HAP-1 (cell line): ENCODE results near the gene SRRM4.

Experiments
- DNase-seq, 2 experiments: peaks; one replicate each; pipeline ENCODE4 v3.0.0-alpha.2; 2016 to 2020; ENCODE audit warnings: low spot score in 2 of 2
- H3K27me3 ChIP-seq: fragments of 250-450 bp; sonication (Bioruptor Pico); 2 replicates; pipeline ENCODE4 v1.5.1; 2020; ENCODE audit warnings: low read depth, mild to moderate bottlenecking, moderate library complexity
- H3K36me3 ChIP-seq: fragments of 250-450 bp; sonication (Bioruptor Pico); replicated peaks from 2 replicates; pipeline ENCODE4 v1.5.1; 2020; ENCODE audit warnings: mild to moderate bottlenecking
- H3K4me1 ChIP-seq: fragments of 250-450 bp; sonication (Bioruptor Pico); 2 replicates; pipeline ENCODE4 v1.5.1; 2020; ENCODE audit warnings: mild to moderate bottlenecking
- H3K4me3 ChIP-seq: fragments of 250-450 bp; sonication (Bioruptor Pico); 2 replicates; pipeline ENCODE4 v1.5.1; 2020; ENCODE audit warnings: mild to moderate bottlenecking, moderate library complexity
- H3K9me3 ChIP-seq: fragments of 250-450 bp; sonication (Bioruptor Pico); 2 replicates; pipeline ENCODE4 v1.5.1; 2020; ENCODE audit warnings: mild to moderate bottlenecking, moderate library complexity
- in situ Hi-C: fragments of 300-500 bp; cut with MboI; formaldehyde crosslinking; loops from 3 replicates; pipeline ENCODE4 v1.14.3; 2020; ENCODE audit warnings: low sequenced_read_pairs, inconsistent platforms, mixed read lengths

The SRRM4 gene

GRCh38 chr12:119157528-119157927 is 176.2 kb downstream of the SRRM4 start:
- no peak overlapping the region for H3K4me3 ChIP-seq
- H3K9me3 ChIP-seq = no peaks in the 10 kb centered on the region
- no peaks in the 10 kb centered on the region for H3K36me3 ChIP-seq
- in situ Hi-C loops = no loop called here
- DNase-seq = no peak
- peaks cover 2% of the 10 kb centered on the region; the same call in 1 of the 2 replicates for H3K27me3 ChIP-seq
- no peaks in the 10 kb centered on the region for H3K4me1 ChIP-seq

- in situ Hi-C loops = no loop called here
- Histone ChIP-seq H3K36me3 (no peaks in the 10 kb centered on the region), H3K4me1 (no peaks in the 10 kb centered on the region), H3K9me3 (no peaks in the 10 kb centered on the region), H3K4me3 (no peak overlapping the region), H3K27me3 (peaks cover 2% of the 10 kb centered on the region; the same call in 1 of the 2 replicates)
- DNase-seq = no peak
Measured at GRCh38 chr12:119157978-119158377, 176.6 kb downstream of the SRRM4 start.

- no peaks in the 10 kb centered on the region for H3K4me1 ChIP-seq
- DNase-seq = no peak
- in situ Hi-C loops = no loop called here
Measured at GRCh38 chr12:119158402-119158801, 177.1 kb downstream of the SRRM4 start.

GRCh38 chr12:119159844-119160243 is 178.5 kb downstream of the SRRM4 start:
- Histone ChIP-seq H3K4me1 (no peaks in the 10 kb centered on the region), H3K4me3 (no peak overlapping the region), H3K9me3 (no peaks in the 10 kb centered on the region), H3K36me3 (no peaks in the 10 kb centered on the region), H3K27me3 (peaks cover 2% of the 10 kb centered on the region; the same call in 1 of the 2 replicates)
- in situ Hi-C loops = no loop called here
- DNase-seq = no peak

More at GRCh38 chr12:119158402-119158801, 177.1 kb downstream of the SRRM4 start:
- Histone ChIP-seq H3K27me3 (peaks cover 2% of the 10 kb centered on the region; the same call in 1 of the 2 replicates), H3K9me3 (no peaks in the 10 kb centered on the region), H3K36me3 (no peaks in the 10 kb centered on the region), H3K4me3 (no peak overlapping the region)

GRCh38 chr12:119167902-119168301 is 186.6 kb downstream of the SRRM4 start:
- in situ Hi-C loops = no loop called here
- Histone ChIP-seq H3K4me1 (no peaks in the 10 kb centered on the region), H3K9me3 (no peaks in the 10 kb centered on the region), H3K4me3 (no peak overlapping the region), H3K27me3 (no peaks in the 10 kb centered on the region), H3K36me3 (no peaks in the 10 kb centered on the region)
- DNase-seq = no peak

GRCh38 chr12:119168721-119169120 is 187.4 kb downstream of the SRRM4 start:
- no peak overlapping the region for H3K4me3 ChIP-seq
- no peaks in the 10 kb centered on the region for H3K4me1 ChIP-seq
- no peaks in the 10 kb centered on the region for H3K9me3 ChIP-seq
- in situ Hi-C loops = no loop called here
- H3K36me3 ChIP-seq = no peaks in the 10 kb centered on the region
- no peak for DNase-seq
- H3K27me3 ChIP-seq = no peaks in the 10 kb centered on the region

- Histone ChIP-seq H3K4me1 (no peaks in the 10 kb centered on the region), H3K9me3 (no peaks in the 10 kb centered on the region), H3K27me3 (no peaks in the 10 kb centered on the region), H3K36me3 (no peaks in the 10 kb centered on the region), H3K4me3 (no peak overlapping the region)
- DNase-seq = no peak
- in situ Hi-C loops = no loop called here
Measured at GRCh38 chr12:119169150-119169549, 187.8 kb downstream of the SRRM4 start.

- DNase-seq = no peak
- in situ Hi-C loops = no loop called here
- no peaks in the 10 kb centered on the region for H3K9me3 ChIP-seq
- no peak overlapping the region for H3K4me3 ChIP-seq
- H3K27me3 ChIP-seq = peaks cover under 1% of the 10 kb centered on the region; the same call in 1 of the 2 replicates
- no peaks in the 10 kb centered on the region for H3K36me3 ChIP-seq
- H3K4me1 ChIP-seq = no peaks in the 10 kb centered on the region
Measured at GRCh38 chr12:119171291-119171690, 189.9 kb downstream of the SRRM4 start.

GRCh38 chr12:119171691-119172425 is 190.5 kb downstream of the SRRM4 start:
- Histone ChIP-seq H3K4me1 (no peaks in the 10 kb centered on the region), H3K4me3 (no peak overlapping the region), H3K27me3 (peaks cover 2% of the 10 kb centered on the region; the same call in 1 of the 2 replicates), H3K9me3 (no peaks in the 10 kb centered on the region), H3K36me3 (no peaks in the 10 kb centered on the region)
- in situ Hi-C loops = no loop called here
- DNase-seq = no peak

GRCh38 chr12:119175081-119175480 is 193.7 kb downstream of the SRRM4 start:
- no peak for DNase-seq
- H3K36me3 ChIP-seq = no peaks in the 10 kb centered on the region
- in situ Hi-C loops = no loop called here

GRCh38 chr12:119176267-119177055 is 195.1 kb downstream of the SRRM4 start:
- Histone ChIP-seq H3K27me3 (peaks cover 5% of the 10 kb centered on the region; the same call in 1 of the 2 replicates), H3K4me3 (no peak overlapping the region), H3K4me1 (no peaks in the 10 kb centered on the region), H3K36me3 (no peaks in the 10 kb centered on the region), H3K9me3 (no peaks in the 10 kb centered on the region)
- in situ Hi-C loops = no loop called here
- no peak for DNase-seq

More at GRCh38 chr12:119175081-119175480, 193.7 kb downstream of the SRRM4 start:
- H3K4me1 ChIP-seq = no peaks in the 10 kb centered on the region
- H3K27me3 ChIP-seq = peaks cover 5% of the 10 kb centered on the region; the same call in 1 of the 2 replicates
- no peaks in the 10 kb centered on the region for H3K9me3 ChIP-seq
- H3K4me3 ChIP-seq = no peak overlapping the region

- in situ Hi-C loops = no loop called here
- H3K9me3 ChIP-seq = no peaks in the 10 kb centered on the region
- no peak overlapping the region for H3K4me3 ChIP-seq
- no peaks in the 10 kb centered on the region for H3K4me1 ChIP-seq
- H3K36me3 ChIP-seq = no peaks in the 10 kb centered on the region
- no peak for DNase-seq
- peaks cover 5% of the 10 kb centered on the region; the same call in 1 of the 2 replicates for H3K27me3 ChIP-seq
Measured at GRCh38 chr12:119177056-119177325, 195.7 kb downstream of the SRRM4 start.

GRCh38 chr12:119177724-119178380 is 196.5 kb downstream of the SRRM4 start:
- Histone ChIP-seq H3K9me3 (no peaks in the 10 kb centered on the region), H3K4me3 (no peak overlapping the region), H3K4me1 (no peaks in the 10 kb centered on the region), H3K36me3 (no peaks in the 10 kb centered on the region), H3K27me3 (peaks cover 5% of the 10 kb centered on the region; the same call in 1 of the 2 replicates)
- in situ Hi-C loops = no loop called here
- no peak for DNase-seq
